ENCODE measurements around the gene TMEM140.

- TF ChIP-seq EZH2 (IDR thresholded peaks at IDR 0.05; ENCODE audit: borderline replicate concordance, low read depth, low read length, severe bottlenecking): no peak
- TF ChIP-seq CTCF (IDR thresholded peaks at IDR 0.05; ENCODE audit: borderline replicate concordance, extremely low read depth, low read length, poor library complexity, severe bottlenecking): no peak
These were observed 3.7 kb downstream of the TMEM140 start for GRCh38 chr7:135151533-135151932.
